HepG2 (cell line): ENCODE measurements around the gene MRPS10. TPM values are rescaled to one million over a fixed set of nuclear protein-coding genes. Genes with fewer than 3 reads are reported as not detected.

Experiments used
- ARHGAP35 ChIP-seq: sonication (generic); formaldehyde crosslinking; IDR thresholded peaks from 2 replicates; pipeline ENCODE4 v1.9.0; 2022; ENCODE audit warnings: mild to moderate bottlenecking, inconsistent platforms, moderate library complexity, missing genetic modification reagents, borderline replicate concordance
- EP300 ChIP-seq, 3 experiments: sonication (generic) in 1 of 3; formaldehyde crosslinking in 1 of 3; IDR thresholded peaks; 2 replicates each; pipeline versions ENCODE4 v1.5.1 to v1.6.1; 2011 to 2020; ENCODE audit warnings: low read depth in 2 of 3, low read length in 2 of 3, borderline replicate concordance in 1 of 3, improper control_type of control experiment in 1 of 3, mild to moderate bottlenecking in 1 of 3, missing genetic modification reagents in 1 of 3, moderate library complexity in 1 of 3
- GABPA ChIP-seq, 2 experiments: IDR thresholded peaks; 2 replicates each; pipeline ENCODE4 v1.6.1; 2011 to 2016; ENCODE audit warnings: low read depth in 2 of 2, low read length in 1 of 2, missing biosample characterization in 1 of 2, missing genetic modification characterization in 1 of 2
- HDAC1 ChIP-seq: sonication (generic); formaldehyde crosslinking; IDR thresholded peaks from 2 replicates; pipeline ENCODE4 v1.5.1; 2020; ENCODE audit warnings: mild to moderate bottlenecking, missing genetic modification reagents
- HMGA1 ChIP-seq: sonication (generic); formaldehyde crosslinking; conservative IDR thresholded peaks from 2 replicates; pipeline ENCODE4 v1.4.0; 2020; ENCODE audit warnings: missing genetic modification reagents
- JUNB ChIP-seq: sonication (generic); formaldehyde crosslinking; IDR thresholded peaks from 2 replicates; pipeline ENCODE4 v1.8.0; 2022; ENCODE audit warnings: missing genetic modification reagents, mild to moderate bottlenecking, borderline replicate concordance
- KLF13 ChIP-seq: sonication (generic); formaldehyde crosslinking; IDR thresholded peaks from 2 replicates; pipeline ENCODE4 v1.4.0; 2020; ENCODE audit warnings: mild to moderate bottlenecking, missing genetic modification reagents
- MEIS1 ChIP-seq: sonication (generic); formaldehyde crosslinking; IDR thresholded peaks from 2 replicates; pipeline ENCODE4 v1.9.0; 2021; ENCODE audit warnings: mild to moderate bottlenecking, missing genetic modification reagents, moderate library complexity, borderline replicate concordance
- MIER3 ChIP-seq: IDR thresholded peaks from 2 replicates; pipeline ENCODE4 v1.6.1; 2016; ENCODE audit warnings: missing compliant biosample characterization, borderline replicate concordance
- MXD4 ChIP-seq: IDR thresholded peaks from 2 replicates; pipeline ENCODE4 v1.6.1; 2016; ENCODE audit warnings: mild to moderate bottlenecking, missing biosample characterization, missing genetic modification reagents
- PAWR ChIP-seq: sonication (generic); formaldehyde crosslinking; IDR thresholded peaks from 2 replicates; pipeline ENCODE4 v1.4.0; 2020; ENCODE audit warnings: missing genetic modification reagents, mild to moderate bottlenecking, borderline replicate concordance
- POLR2A ChIP-seq, 2 experiments: IDR thresholded peaks; 2 replicates each; pipeline ENCODE4 v1.6.1; 2011; ENCODE audit warnings: low read depth in 2 of 2, low read length in 2 of 2, mild to moderate bottlenecking in 1 of 2, moderate library complexity in 1 of 2; ENCODE audit not compliant: insufficient read depth in 1 of 2
- POLR2AphosphoS5 ChIP-seq: IDR thresholded peaks from 2 replicates; pipeline ENCODE4 v1.6.1; 2012; ENCODE audit warnings: low read depth, low read length
- RXRB ChIP-seq: IDR thresholded peaks from 2 replicates; pipeline ENCODE4 v1.6.1; 2016; ENCODE audit warnings: borderline replicate concordance, missing genetic modification reagents, missing compliant biosample characterization
- SMC3 ChIP-seq: IDR thresholded peaks from 2 replicates; pipeline ENCODE4 v1.6.1; 2011; ENCODE audit warnings: low read length, improper control_type of control experiment
- U2AF2 ChIP-seq: fragments of 200-400 bp; formaldehyde crosslinking; IDR thresholded peaks from 2 replicates; pipeline ENCODE4 v1.6.1; 2017; ENCODE audit warnings: low read depth, mild to moderate bottlenecking, low read length
- ZFX ChIP-seq: sonication (generic); formaldehyde crosslinking; IDR thresholded peaks from 2 replicates; pipeline ENCODE4 v1.4.0; 2020; ENCODE audit warnings: mild to moderate bottlenecking, low read depth, missing genetic modification reagents, moderate library complexity
- ZNF232 ChIP-seq: sonication (generic); formaldehyde crosslinking; IDR thresholded peaks from 2 replicates; pipeline ENCODE4 v1.4.0; 2020; ENCODE audit warnings: missing genetic modification reagents, borderline replicate concordance
- ZNF263 ChIP-seq: sonication (generic); formaldehyde crosslinking; IDR thresholded peaks from 2 replicates; pipeline ENCODE4 v1.4.0; 2020; ENCODE audit warnings: missing genetic modification reagents
- ZNF75D ChIP-seq: sonication (generic); formaldehyde crosslinking; IDR thresholded peaks from 2 replicates; pipeline ENCODE4 v1.8.1; 2023; ENCODE audit warnings: missing genetic modification reagents, mild to moderate bottlenecking, borderline replicate concordance
- ZNF777 ChIP-seq: sonication (generic); formaldehyde crosslinking; IDR thresholded peaks from 2 replicates; pipeline ENCODE4 v1.4.0; 2020; ENCODE audit warnings: missing genetic modification reagents
- polyA plus RNA-seq, 8 experiments: library from polyadenylated mRNA; depleted of rRNA in 3 of 8; stranded (reverse) in 7 of 8; unstranded in 1 of 8; fragments of >200 nt; fragmentation: Illumina TruSeq in 4 of 8; extraction: Trizol in 4 of 8; gene quantifications; 2 replicates each; pipeline versions ENCODE4 v1.2.1 to v1.2.3, GENCODE V29; 2011 to 2016; ENCODE audit warnings: low read depth in 4 of 8, missing spikeins in 1 of 8, mixed read lengths in 1 of 8; ENCODE audit not compliant: insufficient read depth in 1 of 8
- total RNA-seq, 5 experiments: library from RNA; depleted of rRNA; stranded (reverse); fragments of >200 nt; fragmentation: Illumina TruSeq; extraction: Trizol; gene quantifications; 2 replicates each; pipeline ENCODE4 v1.2.3, GENCODE V29; 2016; ENCODE audit warnings: low read depth in 1 of 5
- TF ChIP-seq, protein P1 (sequence below): sonication (generic); formaldehyde crosslinking; IDR thresholded peaks from 2 replicates; pipeline ENCODE4 v1.4.0; 2020; ENCODE audit warnings: missing genetic modification reagents
- TF ChIP-seq, protein P2 (sequence below): IDR thresholded peaks from 2 replicates; pipeline ENCODE4 v1.6.1; 2012; ENCODE audit warnings: inconsistent platforms
- TF ChIP-seq, protein P3 (sequence below): sonication (generic); formaldehyde crosslinking; conservative IDR thresholded peaks from 2 replicates; pipeline ENCODE4 v1.4.0; 2020; ENCODE audit warnings: missing genetic modification reagents

Gene MRPS10
- total and polyA plus RNA-seq, 2 of the 13 experiments (the other 11 are each of a cell fraction or from before 2014, with no cell fraction given), result 31.7 to 54.6 TPM

DNA sequence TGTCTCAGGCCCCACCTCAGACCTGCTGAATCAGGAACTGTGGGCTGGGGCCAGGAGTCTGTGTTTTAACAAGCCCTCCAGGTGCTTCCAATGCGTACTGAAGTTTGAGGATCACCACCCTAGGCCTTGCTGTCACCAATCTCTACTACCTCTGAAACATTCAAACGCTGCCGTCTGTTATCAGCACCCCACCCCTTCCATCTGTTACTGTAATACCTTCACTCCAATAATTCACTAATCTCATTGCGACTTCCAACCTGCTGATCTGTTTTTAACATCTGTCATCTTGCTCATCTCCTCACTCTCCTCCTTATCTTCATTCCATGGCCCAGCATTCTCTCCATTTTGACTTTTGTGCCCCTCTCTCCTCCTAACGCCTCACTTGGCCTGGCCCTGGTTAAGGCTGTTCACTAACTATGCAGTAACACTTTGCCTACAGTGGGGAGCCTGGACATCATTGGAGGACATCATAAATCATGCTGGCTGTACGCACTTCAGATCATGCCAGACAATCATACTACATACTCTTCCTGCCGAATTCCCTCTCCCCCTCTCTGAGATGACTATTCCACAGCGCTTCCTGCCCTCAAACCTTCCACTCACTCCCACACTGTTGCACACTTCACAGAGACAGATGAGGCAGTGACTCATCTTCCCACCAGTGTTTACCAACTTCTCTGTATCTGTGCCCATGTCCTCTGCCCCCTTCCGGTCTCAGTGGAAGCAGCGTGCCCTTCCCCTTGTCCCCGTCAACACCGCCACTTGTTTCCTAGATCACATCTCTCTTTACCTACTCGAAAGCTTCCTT lies 19.9 kb downstream of the MRPS10 start (continued):
- TF ChIP-seq, protein P1, sequence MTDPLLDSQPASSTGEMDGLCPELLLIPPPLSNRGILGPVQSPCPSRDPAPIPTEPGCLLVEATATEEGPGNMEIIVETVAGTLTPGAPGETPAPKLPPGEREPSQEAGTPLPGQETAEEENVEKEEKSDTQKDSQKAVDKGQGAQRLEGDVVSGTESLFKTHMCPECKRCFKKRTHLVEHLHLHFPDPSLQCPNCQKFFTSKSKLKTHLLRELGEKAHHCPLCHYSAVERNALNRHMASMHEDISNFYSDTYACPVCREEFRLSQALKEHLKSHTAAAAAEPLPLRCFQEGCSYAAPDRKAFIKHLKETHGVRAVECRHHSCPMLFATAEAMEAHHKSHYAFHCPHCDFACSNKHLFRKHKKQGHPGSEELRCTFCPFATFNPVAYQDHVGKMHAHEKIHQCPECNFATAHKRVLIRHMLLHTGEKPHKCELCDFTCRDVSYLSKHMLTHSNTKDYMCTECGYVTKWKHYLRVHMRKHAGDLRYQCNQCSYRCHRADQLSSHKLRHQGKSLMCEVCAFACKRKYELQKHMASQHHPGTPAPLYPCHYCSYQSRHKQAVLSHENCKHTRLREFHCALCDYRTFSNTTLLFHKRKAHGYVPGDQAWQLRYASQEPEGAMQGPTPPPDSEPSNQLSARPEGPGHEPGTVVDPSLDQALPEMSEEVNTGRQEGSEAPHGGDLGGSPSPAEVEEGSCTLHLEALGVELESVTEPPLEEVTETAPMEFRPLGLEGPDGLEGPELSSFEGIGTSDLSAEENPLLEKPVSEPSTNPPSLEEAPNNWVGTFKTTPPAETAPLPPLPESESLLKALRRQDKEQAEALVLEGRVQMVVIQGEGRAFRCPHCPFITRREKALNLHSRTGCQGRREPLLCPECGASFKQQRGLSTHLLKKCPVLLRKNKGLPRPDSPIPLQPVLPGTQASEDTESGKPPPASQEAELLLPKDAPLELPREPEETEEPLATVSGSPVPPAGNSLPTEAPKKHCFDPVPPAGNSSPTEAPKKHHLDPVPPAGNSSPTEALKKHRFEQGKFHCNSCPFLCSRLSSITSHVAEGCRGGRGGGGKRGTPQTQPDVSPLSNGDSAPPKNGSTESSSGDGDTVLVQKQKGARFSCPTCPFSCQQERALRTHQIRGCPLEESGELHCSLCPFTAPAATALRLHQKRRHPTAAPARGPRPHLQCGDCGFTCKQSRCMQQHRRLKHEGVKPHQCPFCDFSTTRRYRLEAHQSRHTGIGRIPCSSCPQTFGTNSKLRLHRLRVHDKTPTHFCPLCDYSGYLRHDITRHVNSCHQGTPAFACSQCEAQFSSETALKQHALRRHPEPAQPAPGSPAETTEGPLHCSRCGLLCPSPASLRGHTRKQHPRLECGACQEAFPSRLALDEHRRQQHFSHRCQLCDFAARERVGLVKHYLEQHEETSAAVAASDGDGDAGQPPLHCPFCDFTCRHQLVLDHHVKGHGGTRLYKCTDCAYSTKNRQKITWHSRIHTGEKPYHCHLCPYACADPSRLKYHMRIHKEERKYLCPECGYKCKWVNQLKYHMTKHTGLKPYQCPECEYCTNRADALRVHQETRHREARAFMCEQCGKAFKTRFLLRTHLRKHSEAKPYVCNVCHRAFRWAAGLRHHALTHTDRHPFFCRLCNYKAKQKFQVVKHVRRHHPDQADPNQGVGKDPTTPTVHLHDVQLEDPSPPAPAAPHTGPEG (CRISPR knock-in tag), result no peak
- TF ChIP-seq MXD4 (CRISPR knock-in tag) (no peak), PAWR (CRISPR knock-in tag) (no peak), SMC3 (peak; percentile 33; the same call in 1 of the 2 replicates), KLF13 (no peak), MEIS1 (CRISPR knock-in tag) (no peak), HMGA1 (CRISPR knock-in tag) (no peak), U2AF2 (no peak), ZNF263 (CRISPR knock-in tag) (no peak), HDAC1 (CRISPR knock-in tag) (no peak), EP300 (IDR thresholded peaks at IDR 0.05; ENCODE audit: low read depth in 2 of 2, low read length in 2 of 2) (peak in 1 of 2 experiments; percentile 81; a peak in 2 of 4 replicates), EP300 (CRISPR knock-in tag; IDR thresholded peaks at IDR 0.05; ENCODE audit: borderline replicate concordance) (peak; percentile 48; the same call in 1 of the 2 replicates), ZNF232 (CRISPR knock-in tag) (no peak), ZNF75D (no peak), RXRB (CRISPR knock-in tag) (peak; percentile 80; the same call in 1 of the 2 replicates), POLR2A (IDR thresholded peaks at IDR 0.05; ENCODE audit: insufficient read depth in 1 of 2, low read depth in 2 of 2, low read length in 2 of 2) (no peak), JUNB (CRISPR knock-in tag) (peak; percentile 77), POLR2AphosphoS5 (no peak), ZFX (CRISPR knock-in tag) (no peak), ARHGAP35 (CRISPR knock-in tag) (0 out of 2 replicates have a peak, but pooled peaks have one; percentile 35), ZNF777 (CRISPR knock-in tag) (no peak), MIER3 (CRISPR knock-in tag) (no peak), GABPA (IDR thresholded peaks at IDR 0.05; ENCODE audit: low read depth, low read length) (no peak), GABPA (CRISPR knock-in tag; IDR thresholded peaks at IDR 0.05; ENCODE audit: low read depth) (peak; percentile 76)
- TF ChIP-seq, protein P2, sequence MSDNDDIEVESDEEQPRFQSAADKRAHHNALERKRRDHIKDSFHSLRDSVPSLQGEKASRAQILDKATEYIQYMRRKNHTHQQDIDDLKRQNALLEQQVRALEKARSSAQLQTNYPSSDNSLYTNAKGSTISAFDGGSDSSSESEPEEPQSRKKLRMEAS, result peak; percentile 61; the same call in 1 of the 2 replicates
- TF ChIP-seq, protein P3, sequence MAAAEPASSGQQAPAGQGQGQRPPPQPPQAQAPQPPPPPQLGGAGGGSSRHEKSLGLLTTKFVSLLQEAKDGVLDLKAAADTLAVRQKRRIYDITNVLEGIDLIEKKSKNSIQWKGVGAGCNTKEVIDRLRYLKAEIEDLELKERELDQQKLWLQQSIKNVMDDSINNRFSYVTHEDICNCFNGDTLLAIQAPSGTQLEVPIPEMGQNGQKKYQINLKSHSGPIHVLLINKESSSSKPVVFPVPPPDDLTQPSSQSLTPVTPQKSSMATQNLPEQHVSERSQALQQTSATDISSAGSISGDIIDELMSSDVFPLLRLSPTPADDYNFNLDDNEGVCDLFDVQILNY (CRISPR knock-in tag), result no peak
